Astrocyte of the spinal cord (primary cell): Measurements from ENCODE around the gene RIPOR3.

Experiments
- DNase-seq: peaks from one replicate; pipeline ENCODE4 v3.0.0; 2011; ENCODE audit warnings: low read depth, low spot score
- H3K4me3 ChIP-seq: 2 replicates; pipeline ENCODE4 v1.5.1; 2011; ENCODE audit warnings: low read depth, mild to moderate bottlenecking, low read length, moderate library complexity
- CTCF ChIP-seq: IDR thresholded peaks from 2 replicates; pipeline ENCODE4 v1.5.1; 2012; ENCODE audit warnings: low read depth, mild to moderate bottlenecking, low read length, inconsistent platforms
- in situ Hi-C: cut with HindIII; loops from 2 replicates; pipeline ENCODE4 v1.10.0; 2017; ENCODE audit warnings: low sequenced_read_pairs

Gene RIPOR3

GRCh38 chr20:50723672-50724071 is 32.3 kb upstream of the RIPOR3 start:
- in situ Hi-C loops = no loop called here
- DNase-seq = no peak
- H3K4me3 ChIP-seq = no peak overlapping the region
- TF ChIP-seq CTCF = no peak

- DNase-seq = no peak
- no peak overlapping the region for H3K4me3 ChIP-seq
- in situ Hi-C loops = no loop called here
- no peak for TF ChIP-seq CTCF
These were observed 31.2 kb upstream of the RIPOR3 start for GRCh38 chr20:50722424-50723155.

GRCh38 chr20:50721881-50722281 is 30.5 kb upstream of the RIPOR3 start:
- no peak for TF ChIP-seq CTCF
- in situ Hi-C loops = no loop called here
- no peak overlapping the region for H3K4me3 ChIP-seq
- DNase-seq = no peak

- H3K4me3 ChIP-seq = no peak overlapping the region
- DNase-seq = no peak
- in situ Hi-C loops = no loop called here
- TF ChIP-seq CTCF = no peak
These were observed 29.2 kb upstream of the RIPOR3 start for GRCh38 chr20:50720582-50720981.

GRCh38 chr20:50720026-50720425 is 28.7 kb upstream of the RIPOR3 start:
- in situ Hi-C loops = no loop called here
- no peak for TF ChIP-seq CTCF
- no peak for DNase-seq
- H3K4me3 ChIP-seq = no peak overlapping the region

- no peak for DNase-seq
- no peak for TF ChIP-seq CTCF
- in situ Hi-C loops = no loop called here
- H3K4me3 ChIP-seq = no peak overlapping the region
These were observed 28.0 kb upstream of the RIPOR3 start for GRCh38 chr20:50719328-50719727.
